ENCODE measurements around the gene FZR1.

The FZR1 gene

DNA sequence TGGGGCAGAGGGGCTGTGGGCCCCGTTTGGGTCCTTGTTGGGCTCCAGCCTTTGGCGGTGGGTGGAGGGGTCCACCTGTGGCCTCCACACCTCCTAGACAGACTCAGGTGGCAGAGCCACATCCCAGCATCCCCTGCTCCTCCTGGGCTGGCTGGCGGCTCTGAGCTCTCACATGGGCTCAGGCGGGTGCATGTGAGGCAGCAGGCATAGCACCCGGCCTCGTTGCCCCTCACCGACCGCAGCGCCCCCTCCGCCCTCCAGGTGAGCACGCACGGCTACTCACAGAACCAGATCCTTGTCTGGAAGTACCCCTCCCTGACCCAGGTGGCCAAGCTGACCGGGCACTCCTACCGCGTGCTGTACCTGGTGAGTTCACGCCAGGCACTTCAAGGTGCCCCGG, 26.9 kb downstream of the FZR1 start:
- no peak for DNase-seq

DNA sequence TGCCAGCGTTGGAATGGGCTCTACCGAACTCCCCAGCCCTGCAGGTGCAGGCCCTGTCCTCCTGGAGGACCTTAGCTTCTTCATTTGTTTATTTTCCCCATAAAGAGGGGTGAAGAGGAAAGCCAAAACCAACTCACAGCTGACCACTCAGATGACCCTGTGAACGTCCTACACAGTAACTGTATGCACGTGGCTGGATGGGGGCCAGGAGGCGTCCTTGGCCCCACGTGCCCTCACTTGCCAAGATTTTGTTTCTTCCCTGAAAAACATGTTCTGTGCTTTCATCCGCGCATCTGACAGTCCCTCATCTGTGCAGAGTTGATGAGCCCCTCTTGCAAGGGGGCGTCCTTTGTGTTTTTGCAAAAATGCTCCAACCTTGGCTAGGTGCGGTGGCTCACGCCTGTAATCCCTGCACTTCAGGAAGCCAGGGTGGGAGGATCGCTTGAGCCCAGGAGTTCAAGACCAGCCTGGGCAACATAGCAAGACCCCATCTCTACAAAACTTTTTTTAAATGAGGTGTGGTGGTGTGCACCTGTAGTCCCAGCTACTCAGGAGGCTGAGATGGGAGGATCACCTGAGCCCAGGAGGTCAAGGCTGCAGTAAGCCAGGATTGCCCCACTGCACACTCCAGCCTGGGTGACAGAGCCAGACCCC, 27.6 kb downstream of the FZR1 start:
- DNase-seq, result no peak

DNA sequence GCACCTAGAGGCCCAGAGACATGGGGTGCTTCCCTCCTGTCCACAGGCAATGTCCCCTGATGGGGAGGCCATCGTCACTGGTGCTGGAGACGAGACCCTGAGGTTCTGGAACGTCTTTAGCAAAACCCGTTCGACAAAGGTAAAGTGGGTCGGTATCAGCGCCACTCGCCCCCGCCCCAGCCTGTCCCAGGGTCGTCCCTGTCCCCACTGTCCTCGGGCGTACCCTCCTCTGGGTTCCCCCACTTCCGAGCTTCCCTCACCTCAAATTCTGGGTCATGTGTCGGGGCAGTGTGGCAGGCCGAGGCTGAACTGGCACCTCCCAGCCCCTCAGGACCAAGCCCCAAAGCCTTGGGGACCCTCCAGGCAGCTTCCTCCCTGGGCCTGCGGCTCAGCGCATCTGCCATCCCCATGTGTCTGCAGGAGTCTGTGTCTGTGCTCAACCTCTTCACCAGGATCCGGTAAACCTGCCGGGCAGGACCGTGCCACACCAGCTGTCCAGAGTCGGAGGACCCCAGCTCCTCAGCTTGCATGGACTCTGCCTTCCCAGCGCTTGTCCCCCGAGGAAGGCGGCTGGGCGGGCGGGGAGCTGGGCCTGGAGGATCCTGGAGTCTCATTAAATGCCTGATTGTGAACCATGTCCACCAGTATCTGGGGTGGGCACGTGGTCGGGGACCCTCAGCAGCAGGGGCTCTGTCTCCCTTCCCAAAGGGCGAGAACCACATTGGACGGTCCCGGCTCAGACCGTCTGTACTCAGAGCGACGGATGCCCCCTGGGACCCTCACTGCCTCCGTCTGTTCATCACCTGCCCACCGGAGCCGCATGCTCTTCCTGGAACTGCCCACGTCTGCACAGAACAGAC, 28.5 kb downstream of the FZR1 start:
- DNase-seq, result no peak

DNA sequence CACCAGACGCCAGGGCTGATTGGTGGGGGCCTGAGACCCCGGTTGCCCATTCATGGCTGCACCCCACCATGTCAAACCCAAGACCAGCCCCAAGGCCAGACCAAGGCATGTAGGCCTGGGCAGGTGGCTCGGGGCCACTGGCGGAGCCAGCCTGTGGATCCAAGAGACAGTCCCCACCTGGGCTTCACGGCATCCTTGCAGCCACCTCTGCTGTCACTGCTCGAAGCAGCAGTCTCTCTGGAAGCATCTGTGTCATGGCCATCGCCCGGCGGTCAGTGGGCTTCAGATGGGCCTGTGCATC, 29.1 kb downstream of the FZR1 start:
- no peak for DNase-seq

DNA sequence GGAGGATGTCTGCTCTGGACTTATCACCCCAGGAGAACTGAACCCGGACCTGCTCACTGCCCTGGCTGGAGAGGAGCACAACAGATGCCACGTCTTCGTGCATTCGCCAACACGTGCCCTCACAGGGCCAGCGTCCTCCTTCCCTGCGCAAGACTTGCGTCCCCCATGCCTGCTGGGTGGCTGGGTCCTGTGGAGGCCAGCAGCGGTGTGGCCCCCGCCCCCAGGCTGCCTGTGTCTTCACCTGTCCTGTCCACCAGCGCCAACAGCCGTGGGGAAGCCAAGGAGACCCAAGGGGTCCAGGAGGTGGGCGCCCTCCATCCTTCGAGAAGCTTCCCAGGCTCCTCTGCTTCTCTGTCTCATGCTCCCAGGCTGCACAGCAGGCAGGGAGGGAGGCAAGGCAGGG, 29.5 kb downstream of the FZR1 start:
- DNase-seq, result no peak

DNA sequence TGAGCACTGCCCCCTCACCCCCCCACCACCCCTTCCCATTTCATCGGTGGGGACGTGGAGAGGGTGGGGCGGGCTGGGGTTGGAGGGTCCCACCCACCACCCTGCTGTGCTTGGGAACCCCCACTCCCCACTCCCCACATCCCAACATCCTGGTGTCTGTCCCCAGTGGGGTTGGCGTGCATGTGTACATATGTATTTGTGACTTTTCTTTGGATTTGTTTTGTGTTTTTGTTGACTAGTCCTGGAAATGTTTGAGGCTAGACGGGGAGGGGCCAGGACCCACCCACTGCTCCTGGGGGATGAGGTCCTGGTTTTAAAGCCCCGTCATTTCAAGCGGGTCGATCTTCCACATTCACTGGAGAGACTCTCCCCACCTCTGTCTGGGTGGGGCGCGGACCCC, 29.9 kb downstream of the FZR1 start:
- no peak for DNase-seq

DNA sequence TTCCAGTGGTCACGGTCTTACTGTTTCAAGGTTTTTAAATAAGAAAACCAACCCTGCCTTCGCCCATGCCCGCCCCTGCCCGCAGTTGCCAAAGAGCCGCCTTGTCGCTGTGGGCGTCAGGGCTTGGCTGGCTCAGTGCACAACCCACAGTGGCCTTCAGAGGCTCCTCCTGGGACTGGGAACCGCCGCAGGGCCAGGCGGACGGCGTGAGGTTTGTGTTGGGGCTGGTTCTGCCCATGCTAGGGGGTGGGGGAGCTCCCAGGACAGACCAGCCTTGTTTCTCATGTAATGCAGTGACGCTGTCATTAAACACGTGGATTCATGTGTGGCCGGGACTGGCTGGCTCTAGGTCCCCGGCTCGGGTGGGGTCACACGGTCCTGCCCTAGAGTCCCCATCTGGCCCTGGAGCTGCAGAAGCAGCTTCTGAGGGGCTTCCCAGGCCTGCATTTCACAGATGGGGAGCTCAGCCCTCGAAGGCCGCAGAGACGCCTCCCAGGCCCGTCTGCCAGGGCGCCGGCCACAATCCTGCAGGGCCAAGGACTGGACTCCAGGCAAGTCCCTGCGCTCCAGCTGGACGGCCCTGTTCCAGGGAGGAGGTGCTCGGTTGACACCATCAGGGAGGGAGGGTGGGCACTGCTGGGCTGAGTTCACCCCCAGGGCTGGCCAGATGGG, 30.5 kb downstream of the FZR1 start:
- no peak for DNase-seq

DNA sequence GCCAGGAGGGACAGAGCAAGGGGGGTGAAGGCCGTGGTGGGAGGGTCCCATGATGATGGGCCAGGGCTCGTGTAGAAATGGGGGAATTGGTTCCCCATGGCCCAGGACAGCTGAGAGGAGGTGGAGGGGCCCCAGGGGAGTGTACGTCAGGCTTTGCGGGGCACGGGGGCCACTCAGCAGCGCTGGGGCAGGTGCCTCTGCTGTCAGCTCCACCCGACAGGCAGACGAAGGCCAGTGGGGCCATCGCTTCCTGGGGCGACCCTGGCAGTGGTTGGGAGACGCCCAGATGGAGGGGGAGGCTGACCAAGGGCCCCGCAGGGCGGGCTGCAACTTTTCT, 31.0 kb downstream of the FZR1 start:
- no peak for DNase-seq

DNA sequence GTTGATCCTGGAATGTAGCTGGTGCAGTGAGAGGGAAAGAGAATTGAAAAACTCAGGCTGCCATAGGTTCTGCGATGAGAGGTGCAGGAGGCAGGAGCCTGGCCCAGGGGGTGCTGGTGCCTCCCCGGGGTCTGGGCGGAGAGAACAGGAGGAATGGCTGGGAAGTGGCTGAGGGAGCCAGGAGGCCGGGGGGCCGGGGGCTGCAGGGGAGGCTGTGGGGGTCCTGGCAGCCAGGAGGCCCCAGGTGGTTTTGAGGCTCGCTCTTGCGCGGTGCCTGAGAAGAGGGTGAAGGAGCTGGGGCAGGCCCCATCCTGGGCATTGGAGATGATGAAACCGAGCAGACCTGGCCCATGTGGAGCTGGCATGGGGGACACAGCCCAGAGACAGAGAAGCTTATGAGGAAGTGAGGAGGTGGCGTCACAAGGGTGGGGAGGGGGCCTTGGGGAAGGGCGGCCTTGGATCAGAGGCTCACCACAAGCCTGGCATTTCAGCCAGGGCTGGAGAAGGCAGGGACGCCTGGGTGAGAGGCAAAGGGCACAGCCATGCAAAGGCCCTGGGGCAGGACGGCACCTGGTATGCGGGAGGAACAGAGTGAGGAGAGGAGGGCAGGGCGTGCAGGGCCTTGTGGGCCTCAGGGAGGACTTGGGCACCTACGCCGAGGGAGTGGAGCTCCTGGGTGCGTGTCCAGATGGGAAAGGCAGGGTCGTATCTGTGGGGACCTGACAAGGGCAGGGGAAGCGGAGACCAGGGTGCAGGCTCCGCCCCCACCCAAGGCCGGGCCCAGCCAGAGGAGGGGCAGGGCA, 31.5 kb downstream of the FZR1 start:
- DNase-seq, result no peak

DNA sequence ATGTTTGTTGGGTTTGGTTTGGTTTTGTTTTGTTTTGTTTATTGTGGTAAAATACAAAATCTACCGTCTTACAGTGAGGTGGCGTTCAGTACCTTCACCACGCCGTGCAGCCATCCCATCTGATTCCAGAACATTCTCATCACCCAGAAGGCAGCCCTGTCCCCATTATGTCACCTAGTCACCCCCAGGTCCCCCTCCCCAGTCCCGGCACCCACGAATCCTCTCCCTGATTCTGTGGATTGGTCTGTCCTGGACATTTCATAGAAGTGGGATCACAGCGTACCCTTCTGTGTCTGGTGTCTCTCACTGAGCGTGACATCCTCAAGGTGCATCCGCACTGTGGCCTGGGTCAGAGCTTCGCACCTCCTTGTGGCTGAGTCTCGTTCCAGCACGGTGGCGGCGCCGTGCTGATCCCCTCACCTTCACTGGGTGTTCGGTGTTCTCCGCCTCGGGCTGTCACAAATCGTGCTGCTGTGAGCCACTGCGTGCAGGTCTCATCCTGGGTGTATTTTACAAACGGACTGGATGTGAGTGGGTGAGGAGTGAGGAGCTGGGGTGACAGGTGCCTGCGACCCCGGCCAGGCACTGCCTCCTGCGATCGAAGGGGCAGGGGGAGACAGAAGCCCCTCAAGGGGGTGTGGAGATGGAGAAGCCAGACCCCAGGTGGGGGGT, 32.3 kb downstream of the FZR1 start:
- DNase-seq, result no peak

DNA sequence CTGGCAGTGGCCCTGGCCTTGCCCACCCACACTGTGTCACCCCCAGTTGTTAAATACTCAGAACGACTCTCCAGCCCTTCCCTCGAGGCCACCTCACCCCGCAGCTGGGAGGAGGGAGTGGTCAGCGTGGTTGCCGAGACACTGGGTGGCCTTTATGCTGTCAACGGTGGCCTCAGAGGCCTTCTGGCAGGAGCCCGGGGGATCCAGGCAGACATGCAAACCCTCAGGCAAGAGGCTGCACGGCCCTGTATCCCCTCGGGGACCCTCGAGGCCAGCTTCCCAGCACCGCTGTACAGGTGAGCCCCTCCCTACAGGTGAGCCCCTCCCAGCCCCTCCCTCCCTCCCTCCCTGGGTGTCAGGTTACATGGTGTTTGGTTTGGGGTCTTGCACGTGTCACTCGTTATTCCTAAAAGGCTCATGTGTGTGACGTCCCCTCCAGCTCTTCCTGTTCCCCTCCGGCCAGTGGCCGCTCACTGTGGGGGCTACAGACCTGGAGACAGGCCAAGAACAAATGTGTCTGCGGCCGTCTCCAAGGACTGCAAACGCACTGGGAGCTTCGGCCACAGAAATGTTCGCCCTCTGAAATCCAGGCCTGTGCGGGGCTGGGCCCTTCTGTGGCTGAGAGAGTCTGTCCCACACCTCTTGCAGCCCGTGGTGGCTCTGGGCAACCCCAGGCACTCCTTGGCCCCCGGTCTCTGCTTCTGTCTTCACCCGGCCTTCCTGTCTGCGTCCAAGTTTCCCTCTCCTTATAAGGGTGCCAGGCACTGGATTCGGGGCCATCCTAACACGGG, 33.0 kb downstream of the FZR1 start, which contains the start of gene TEKTIP1:
Gene TEKTIP1 (plus strand): TSS at position 210 of the 791 bp plus-strand sequence. CDS start 4 bp downstream, at position 214.
- DNase-seq, result no peak

DNA sequence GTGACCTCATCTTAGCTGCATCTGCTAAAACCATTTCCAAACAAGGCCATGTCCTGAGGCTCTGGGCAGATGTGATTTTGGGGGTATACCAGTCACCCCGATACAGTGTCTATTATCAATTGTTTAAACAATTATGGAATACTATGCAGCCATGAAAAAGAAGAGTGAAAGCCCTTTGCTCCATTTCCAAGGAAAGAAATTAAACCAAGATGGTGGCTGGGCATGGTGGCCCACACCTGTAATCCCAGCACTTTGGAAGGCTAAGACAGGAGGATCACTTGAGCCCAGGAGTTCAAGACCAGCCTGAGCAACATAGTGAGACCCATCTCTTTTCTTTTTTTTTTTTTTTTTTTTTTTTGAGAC, 33.6 kb downstream of the FZR1 start:
- no peak for DNase-seq

DNA sequence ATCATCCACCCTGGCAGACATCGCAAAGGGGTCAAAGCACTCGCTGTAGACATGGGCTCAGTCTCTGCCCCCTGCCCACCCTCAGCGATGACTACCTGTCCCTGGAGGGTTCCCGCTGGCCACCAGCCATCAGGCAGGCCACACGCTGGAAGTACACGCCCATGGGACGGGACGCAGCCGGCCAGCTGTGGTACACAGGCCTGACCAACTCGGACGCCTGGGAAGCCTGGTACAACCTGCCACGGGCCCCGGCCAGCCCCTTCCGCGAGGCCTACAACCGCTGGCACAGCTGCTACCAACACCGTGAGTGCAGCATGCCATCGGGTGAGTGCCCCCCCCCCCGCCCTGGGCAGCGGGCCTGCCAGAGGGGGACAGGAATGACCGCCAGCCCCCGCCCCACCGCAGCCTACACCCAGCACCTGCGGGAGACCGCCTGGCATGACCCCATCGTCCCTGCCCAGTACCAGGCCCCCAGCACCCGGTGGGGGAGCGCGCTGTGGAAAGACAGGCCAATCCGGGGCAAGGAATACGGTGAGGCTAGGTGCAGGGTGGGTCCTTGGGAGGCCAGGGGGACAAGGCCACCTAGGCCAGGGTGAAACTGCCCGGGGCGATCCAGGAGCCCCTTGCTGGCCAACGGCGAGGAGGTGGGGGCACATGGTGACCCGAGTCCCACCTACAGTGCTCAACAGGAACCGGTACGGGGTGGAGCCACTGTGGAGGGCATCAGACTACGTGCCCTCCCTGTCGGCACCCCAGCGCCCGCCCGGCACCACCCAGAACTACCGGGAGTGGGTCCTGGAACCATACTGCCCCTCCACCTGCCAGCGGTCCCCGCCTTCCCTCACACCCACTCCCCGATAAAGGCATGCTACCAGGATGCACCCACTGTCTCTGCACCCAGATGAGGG, 37.3 kb downstream of the FZR1 start:
- DNase-seq, result no peak

DNA sequence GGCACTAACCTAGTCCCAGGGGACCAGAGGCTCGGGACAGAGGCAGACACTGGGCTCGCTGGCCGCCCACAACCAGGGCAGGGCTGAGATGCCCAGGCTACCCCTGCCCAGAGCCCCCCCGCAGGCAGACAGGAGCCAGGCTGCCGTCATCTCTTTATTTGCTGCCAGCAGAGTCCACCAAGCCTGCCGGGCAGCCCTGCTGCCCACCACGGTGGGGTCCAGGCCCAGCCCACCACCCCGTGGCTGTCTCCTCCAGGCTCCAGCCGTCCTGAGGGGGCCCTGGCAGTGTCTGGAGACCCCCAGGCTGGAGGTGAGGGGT, 37.9 kb downstream of the FZR1 start:
- no peak for DNase-seq

DNA sequence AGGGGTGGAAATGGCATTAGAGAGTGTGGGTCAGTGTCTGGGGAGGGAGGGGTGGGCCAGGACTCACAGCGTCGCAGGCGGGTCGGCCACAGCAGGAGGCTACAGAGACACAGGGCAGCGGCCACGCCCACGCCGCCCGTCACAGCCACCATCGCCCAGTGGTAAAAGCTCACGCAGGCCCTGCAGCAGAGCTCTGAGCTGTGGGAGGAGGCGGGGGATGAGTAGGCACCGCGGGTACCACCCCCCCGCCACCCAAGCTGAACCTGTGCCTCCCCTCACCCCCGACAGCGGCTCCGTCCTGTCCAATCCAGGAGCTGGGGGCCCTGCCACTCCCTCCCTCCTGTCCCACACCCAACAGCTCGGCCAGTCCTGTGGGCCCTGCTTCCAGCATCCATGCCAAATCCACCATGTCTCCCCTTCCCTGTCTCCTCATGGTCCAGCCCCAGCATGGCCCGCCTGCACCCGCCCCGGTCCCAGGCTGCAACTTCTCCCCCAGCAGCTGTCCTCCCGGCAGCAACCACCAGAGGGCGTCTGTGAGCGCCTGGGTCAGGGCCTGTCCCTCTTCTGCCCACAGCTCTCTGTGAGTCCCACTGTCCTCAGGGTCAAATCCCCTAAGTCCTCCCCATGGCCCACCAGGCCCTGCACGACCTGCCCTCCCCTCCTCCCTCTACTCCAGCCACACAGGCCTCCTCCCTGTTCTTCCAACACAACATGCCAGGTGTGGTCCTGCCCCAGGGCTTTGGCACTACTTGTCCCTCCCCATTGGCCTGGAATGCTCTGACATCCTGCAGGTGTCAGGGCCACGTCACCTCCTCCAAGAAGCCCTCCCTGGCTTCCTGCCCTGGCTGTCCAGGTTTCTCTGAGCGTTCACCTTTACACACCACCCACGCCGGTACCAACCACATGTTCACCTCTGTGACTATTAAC, 38.9 kb downstream of the FZR1 start:
- no peak for DNase-seq

DNA sequence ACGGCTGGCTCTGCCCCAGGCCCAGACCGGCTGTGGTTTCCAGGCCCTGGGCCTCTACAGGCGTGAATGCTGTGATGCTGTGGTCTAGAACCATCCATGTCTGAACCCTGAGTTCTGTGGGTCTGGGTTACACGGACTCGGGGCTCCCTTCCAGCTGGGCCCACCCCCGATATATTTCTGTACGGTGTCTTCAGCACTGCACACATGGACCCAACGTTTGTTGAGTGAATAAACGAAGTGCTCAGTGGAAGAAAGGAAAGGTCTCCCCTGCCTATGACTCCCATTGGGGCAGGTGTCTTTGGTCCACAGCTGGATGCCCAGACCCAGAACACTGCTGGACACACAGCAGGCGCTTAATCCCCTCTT, 39.5 kb downstream of the FZR1 start:
- no peak for DNase-seq

DNA sequence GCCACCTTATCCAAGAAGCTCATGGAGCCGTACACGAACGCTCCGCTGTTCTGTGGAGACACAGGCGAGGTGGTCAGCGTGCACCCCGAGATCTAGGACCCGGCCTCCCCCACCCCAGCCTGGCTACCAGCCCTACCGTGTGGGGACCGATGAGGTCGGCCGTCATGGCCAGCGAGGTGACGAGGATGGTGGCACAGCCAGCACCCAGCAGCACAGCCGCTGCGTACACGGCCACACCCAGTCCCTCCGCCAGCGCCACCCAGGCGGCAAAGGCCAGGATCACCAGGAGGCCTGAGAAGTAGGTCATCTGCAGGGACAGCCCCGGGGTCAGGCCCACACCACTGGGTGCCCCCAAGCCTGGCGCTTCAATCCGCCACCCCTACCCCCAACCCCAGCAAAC, 40.0 kb downstream of the FZR1 start:
- DNase-seq, result no peak

DNA sequence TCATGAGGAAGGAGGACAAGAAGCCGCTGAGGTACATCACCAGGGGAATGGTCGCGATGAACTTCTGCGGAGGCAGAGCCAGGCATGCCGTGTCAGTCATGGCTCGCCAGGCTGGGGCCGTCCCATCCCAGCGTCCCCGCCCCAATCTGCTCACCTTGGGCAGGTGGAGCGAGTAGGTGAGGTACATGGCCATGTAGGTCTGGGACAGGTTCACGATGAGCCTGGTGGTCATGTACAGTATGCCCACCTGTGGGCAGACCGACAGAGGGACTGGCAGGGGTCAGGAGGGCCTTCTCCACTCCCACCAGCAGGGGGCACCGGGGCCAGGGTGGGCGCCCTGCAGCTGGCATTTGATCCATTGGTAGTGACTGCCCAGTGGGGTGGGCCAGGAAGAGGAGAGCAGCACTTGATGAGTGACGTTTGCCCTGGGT, 41.2 kb downstream of the FZR1 start:
- no peak for DNase-seq

DNA sequence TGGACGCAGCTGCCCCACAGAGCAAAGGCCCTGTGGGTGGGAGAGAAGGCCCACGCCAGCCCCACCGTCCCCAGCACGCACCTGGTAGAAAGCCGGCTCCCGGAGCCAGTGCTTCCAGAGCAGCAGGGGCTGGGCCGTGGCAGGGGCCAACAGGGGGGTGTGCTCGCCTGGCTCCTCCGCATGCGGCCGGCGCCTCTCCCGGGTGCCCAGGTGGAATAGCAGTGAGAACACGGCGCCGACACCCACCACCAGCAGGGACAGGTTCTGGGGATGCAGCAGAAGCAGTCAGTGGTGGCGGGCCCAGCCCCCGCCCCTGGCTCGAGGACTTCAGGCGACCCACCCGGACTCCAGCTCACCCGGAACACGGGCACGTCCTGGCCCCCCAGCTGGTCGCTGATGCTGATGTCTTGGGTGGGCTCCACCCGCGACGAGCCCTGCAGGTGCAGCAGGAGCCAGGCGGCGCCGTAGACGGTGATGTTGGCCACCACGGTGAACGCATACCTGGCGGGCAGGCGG, 41.7 kb downstream of the FZR1 start:
- no peak for DNase-seq

DNA sequence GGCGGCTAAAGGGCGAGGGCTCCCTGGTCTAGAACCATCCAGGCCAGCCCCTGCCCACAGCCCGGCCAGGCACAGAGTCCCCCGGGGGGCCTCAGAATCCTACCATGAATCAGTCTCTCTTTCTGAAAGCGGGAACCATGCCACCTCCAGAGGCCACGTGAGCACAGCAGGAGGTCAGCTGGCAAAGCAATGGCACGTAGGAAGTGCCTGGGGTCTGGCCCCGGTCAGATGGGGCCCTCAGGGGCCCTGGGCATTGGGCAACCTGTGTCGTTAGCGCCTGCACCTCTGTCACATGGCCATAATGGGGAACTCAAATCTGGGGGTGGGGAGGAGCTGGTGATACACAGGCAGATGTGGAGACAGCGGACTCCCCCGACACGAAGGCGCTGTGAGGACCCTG, 42.5 kb downstream of the FZR1 start:
- no peak for DNase-seq
